ENCODE results near the gene ECI1.

DNA sequence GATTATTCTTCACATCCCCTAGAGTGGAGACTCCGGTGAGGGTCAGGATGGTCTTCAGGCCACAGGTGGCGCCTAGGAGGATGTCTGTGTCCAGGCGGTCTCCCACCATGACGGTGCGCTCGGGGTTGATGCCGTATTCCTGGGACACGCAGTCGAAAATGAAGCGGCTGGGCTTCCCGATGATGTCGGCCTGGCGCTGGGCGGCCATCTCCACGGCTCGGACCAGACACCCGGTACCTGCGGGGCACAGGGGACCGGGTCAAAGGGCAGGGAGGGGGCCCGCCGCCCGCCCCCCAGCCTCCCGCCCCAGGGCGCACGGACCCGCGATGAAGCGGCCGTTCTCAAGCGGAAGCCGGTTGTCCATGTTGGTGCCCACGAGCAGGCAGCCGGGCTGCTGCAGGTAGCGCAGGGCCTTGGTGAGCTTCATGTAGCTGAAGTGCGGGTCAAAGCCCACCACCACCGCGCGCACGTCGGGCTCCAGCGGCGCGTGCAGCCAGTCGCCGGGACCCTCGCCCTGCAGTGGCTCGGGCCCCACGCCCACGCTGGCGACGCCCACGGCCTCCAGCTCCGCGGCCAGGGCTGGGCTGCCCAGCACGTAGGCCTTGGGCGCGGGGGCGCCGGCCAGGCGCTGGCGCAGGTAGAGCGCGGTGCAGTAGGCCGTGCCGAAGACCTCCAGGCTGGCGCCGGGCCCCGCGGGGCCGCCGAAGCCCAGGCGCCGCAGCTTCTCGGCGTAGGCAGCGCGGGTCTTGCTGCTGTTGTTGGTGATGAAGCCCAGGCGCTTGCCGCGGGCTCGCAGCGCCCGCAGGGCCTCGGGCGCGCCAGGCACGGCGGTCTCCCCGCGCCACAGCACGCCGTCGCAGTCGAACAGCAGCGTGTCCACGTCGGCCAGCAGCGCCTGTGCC is 37.3 kb downstream of the ECI1 start:
- TF ChIP-seq, protein P1, sequence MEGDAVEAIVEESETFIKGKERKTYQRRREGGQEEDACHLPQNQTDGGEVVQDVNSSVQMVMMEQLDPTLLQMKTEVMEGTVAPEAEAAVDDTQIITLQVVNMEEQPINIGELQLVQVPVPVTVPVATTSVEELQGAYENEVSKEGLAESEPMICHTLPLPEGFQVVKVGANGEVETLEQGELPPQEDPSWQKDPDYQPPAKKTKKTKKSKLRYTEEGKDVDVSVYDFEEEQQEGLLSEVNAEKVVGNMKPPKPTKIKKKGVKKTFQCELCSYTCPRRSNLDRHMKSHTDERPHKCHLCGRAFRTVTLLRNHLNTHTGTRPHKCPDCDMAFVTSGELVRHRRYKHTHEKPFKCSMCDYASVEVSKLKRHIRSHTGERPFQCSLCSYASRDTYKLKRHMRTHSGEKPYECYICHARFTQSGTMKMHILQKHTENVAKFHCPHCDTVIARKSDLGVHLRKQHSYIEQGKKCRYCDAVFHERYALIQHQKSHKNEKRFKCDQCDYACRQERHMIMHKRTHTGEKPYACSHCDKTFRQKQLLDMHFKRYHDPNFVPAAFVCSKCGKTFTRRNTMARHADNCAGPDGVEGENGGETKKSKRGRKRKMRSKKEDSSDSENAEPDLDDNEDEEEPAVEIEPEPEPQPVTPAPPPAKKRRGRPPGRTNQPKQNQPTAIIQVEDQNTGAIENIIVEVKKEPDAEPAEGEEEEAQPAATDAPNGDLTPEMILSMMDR (conservative IDR thresholded peaks at IDR 0.05; ENCODE audit: low read depth in 2 of 2) = no peak
- TF ChIP-seq EZH2 (IDR thresholded peaks at IDR 0.05; ENCODE audit: low read depth, unreplicated experiment) (no peak), CREB1 (CRISPR knock-in tag; IDR thresholded peaks at IDR 0.05; ENCODE audit: low read depth) (no peak), JUNB (IDR thresholded peaks at IDR 0.05; ENCODE audit: unreplicated experiment) (no peak), POLR2AphosphoS5 (IDR thresholded peaks at IDR 0.05; ENCODE audit: low read depth) (no peak), STAT1 (IDR thresholded peaks at IDR 0.05; ENCODE audit: unreplicated experiment) (no peak)
- TF ChIP-seq, protein P2, sequence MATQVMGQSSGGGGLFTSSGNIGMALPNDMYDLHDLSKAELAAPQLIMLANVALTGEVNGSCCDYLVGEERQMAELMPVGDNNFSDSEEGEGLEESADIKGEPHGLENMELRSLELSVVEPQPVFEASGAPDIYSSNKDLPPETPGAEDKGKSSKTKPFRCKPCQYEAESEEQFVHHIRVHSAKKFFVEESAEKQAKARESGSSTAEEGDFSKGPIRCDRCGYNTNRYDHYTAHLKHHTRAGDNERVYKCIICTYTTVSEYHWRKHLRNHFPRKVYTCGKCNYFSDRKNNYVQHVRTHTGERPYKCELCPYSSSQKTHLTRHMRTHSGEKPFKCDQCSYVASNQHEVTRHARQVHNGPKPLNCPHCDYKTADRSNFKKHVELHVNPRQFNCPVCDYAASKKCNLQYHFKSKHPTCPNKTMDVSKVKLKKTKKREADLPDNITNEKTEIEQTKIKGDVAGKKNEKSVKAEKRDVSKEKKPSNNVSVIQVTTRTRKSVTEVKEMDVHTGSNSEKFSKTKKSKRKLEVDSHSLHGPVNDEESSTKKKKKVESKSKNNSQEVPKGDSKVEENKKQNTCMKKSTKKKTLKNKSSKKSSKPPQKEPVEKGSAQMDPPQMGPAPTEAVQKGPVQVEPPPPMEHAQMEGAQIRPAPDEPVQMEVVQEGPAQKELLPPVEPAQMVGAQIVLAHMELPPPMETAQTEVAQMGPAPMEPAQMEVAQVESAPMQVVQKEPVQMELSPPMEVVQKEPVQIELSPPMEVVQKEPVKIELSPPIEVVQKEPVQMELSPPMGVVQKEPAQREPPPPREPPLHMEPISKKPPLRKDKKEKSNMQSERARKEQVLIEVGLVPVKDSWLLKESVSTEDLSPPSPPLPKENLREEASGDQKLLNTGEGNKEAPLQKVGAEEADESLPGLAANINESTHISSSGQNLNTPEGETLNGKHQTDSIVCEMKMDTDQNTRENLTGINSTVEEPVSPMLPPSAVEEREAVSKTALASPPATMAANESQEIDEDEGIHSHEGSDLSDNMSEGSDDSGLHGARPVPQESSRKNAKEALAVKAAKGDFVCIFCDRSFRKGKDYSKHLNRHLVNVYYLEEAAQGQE (IDR thresholded peaks at IDR 0.05; ENCODE audit: unreplicated experiment) = no peak

All from GM23338 (cell line).